HEK293 (cell line): ENCODE data around the gene CLASP1.

Experiments
- CTCF ChIA-PET: fragments of 350-600 bp; formaldehyde crosslinking; extraction: SDS; loops from one replicate; lab custom pipeline; 2021; ENCODE audit warnings: antibody characterized with exemption; lab: Yijun Ruan, JAX
- POLR2A ChIA-PET: fragments of 300-600 bp; formaldehyde crosslinking; extraction: SDS; loops from one replicate; lab custom pipeline; 2020; ENCODE audit warnings: antibody characterized with exemption, inconsistent platforms; lab: Yijun Ruan, JAX
- H3K27ac ChIP-seq: fragments of 200-500 bp; sonication (Bioruptor generic); 2 replicates; pipeline ENCODE4 v1.5.1; 2014; ENCODE audit warnings: low read depth, low read length, control low read depth, inconsistent platforms; ENCODE audit errors: extremely low read depth
- H3K36me3 ChIP-seq, 2 experiments: fragments of 200-500 bp in 1 of 2; sonication (Bioruptor generic) in 1 of 2; 1 replicate in 1 of 2; 2 replicates in 1 of 2; pipeline ENCODE4 v1.5.1; 2014 to 2017; ENCODE audit warnings: inconsistent platforms in 2 of 2, low read length in 2 of 2; ENCODE audit not compliant: control insufficient read depth in 2 of 2, insufficient read depth in 1 of 2
- H3K4me1 ChIP-seq: fragments of 200-500 bp; sonication (Bioruptor generic); 2 replicates; pipeline ENCODE4 v1.5.1; 2014; ENCODE audit warnings: mild to moderate bottlenecking, low read length, inconsistent platforms; ENCODE audit not compliant: control insufficient read depth, insufficient read depth
- H3K4me3 ChIP-seq: 2 replicates; pipeline ENCODE4 v1.5.1; 2011; ENCODE audit warnings: low read depth, mild to moderate bottlenecking, control low read depth, low read length, moderate library complexity
- H3K9me3 ChIP-seq: fragments of 200-500 bp; sonication (Bioruptor generic); 2 replicates; pipeline ENCODE4 v1.5.1; 2014; ENCODE audit warnings: low read depth, low read length, inconsistent platforms; ENCODE audit not compliant: control insufficient read depth, insufficient read depth
- EGR2 ChIP-seq: fragments of 450-650 bp; formaldehyde crosslinking; IDR thresholded peaks from 2 replicates; pipeline ENCODE4 v1.5.1; 2016; ENCODE audit warnings: low read depth, missing biosample characterization, missing genetic modification characterization
- OVOL3 ChIP-seq: fragments of 450-650 bp; formaldehyde crosslinking; IDR thresholded peaks from 2 replicates; pipeline ENCODE4 v1.5.1; 2016; ENCODE audit warnings: missing biosample characterization, missing genetic modification characterization
- ZFP3 ChIP-seq: fragments of 450-650 bp; formaldehyde crosslinking; IDR thresholded peaks from 2 replicates; pipeline ENCODE4 v1.5.1; 2016; ENCODE audit warnings: low read depth, missing biosample characterization, missing genetic modification characterization
- ZFP41 ChIP-seq: fragments of 450-650 bp; formaldehyde crosslinking; IDR thresholded peaks from 2 replicates; pipeline ENCODE4 v1.5.1; 2016; ENCODE audit warnings: missing biosample characterization, missing genetic modification characterization, borderline replicate concordance
- ZNF138 ChIP-seq: fragments of 450-650 bp; formaldehyde crosslinking; IDR thresholded peaks from 2 replicates; pipeline ENCODE4 v1.5.1; 2016; ENCODE audit warnings: missing biosample characterization, missing genetic modification characterization, borderline replicate concordance
- ZNF16 ChIP-seq: fragments of 450-650 bp; formaldehyde crosslinking; IDR thresholded peaks from 2 replicates; pipeline ENCODE4 v1.5.1; 2016; ENCODE audit warnings: low read depth, missing biosample characterization, missing genetic modification characterization
- ZNF175 ChIP-seq: fragments of 450-650 bp; formaldehyde crosslinking; IDR thresholded peaks from 2 replicates; pipeline ENCODE4 v1.5.1; 2016; ENCODE audit warnings: missing biosample characterization, missing genetic modification characterization
- ZNF19 ChIP-seq: fragments of 450-650 bp; formaldehyde crosslinking; IDR thresholded peaks from 2 replicates; pipeline ENCODE4; 2016; ENCODE audit warnings: missing biosample characterization, missing genetic modification characterization, low read depth
- ZNF24 ChIP-seq: fragments of 450-650 bp; formaldehyde crosslinking; IDR thresholded peaks from 2 replicates; pipeline ENCODE4 v1.5.1; 2016; ENCODE audit warnings: missing biosample characterization, missing genetic modification characterization
- ZNF404 ChIP-seq: fragments of 450-650 bp; formaldehyde crosslinking; IDR thresholded peaks from 2 replicates; pipeline ENCODE4 v1.5.1; 2017; ENCODE audit warnings: missing biosample characterization, missing genetic modification characterization
- ZNF473 ChIP-seq: fragments of 450-650 bp; formaldehyde crosslinking; IDR thresholded peaks from 2 replicates; pipeline ENCODE4 v1.5.1; 2017; ENCODE audit warnings: missing biosample characterization, missing genetic modification characterization
- ZNF501 ChIP-seq: fragments of 450-650 bp; formaldehyde crosslinking; IDR thresholded peaks from 2 replicates; pipeline ENCODE4 v1.5.1; 2016; ENCODE audit warnings: missing biosample characterization, missing genetic modification characterization
- ZNF514 ChIP-seq: fragments of 450-650 bp; formaldehyde crosslinking; IDR thresholded peaks from 2 replicates; pipeline ENCODE4 v1.5.1; 2016; ENCODE audit warnings: missing biosample characterization, missing genetic modification characterization
- ZNF555 ChIP-seq: fragments of 450-650 bp; formaldehyde crosslinking; conservative IDR thresholded peaks from 2 replicates; pipeline ENCODE4 v1.5.1; 2017; ENCODE audit warnings: missing biosample characterization, mild to moderate bottlenecking, missing genetic modification characterization, inconsistent platforms
- ZNF585B ChIP-seq: fragments of 450-650 bp; formaldehyde crosslinking; IDR thresholded peaks from 2 replicates; pipeline ENCODE4 v1.5.1; 2016; ENCODE audit warnings: missing biosample characterization, missing genetic modification characterization
- ZNF610 ChIP-seq: fragments of 450-650 bp; formaldehyde crosslinking; IDR thresholded peaks from 2 replicates; pipeline ENCODE4 v1.5.1; 2016; ENCODE audit warnings: missing biosample characterization, missing genetic modification characterization, borderline replicate concordance
- ZNF670 ChIP-seq: fragments of 450-650 bp; formaldehyde crosslinking; IDR thresholded peaks from 2 replicates; pipeline ENCODE4 v1.5.1; 2016; ENCODE audit warnings: missing biosample characterization, missing genetic modification characterization, low read depth
- ZNF785 ChIP-seq: fragments of 450-650 bp; formaldehyde crosslinking; IDR thresholded peaks from 2 replicates; pipeline ENCODE4 v1.5.1; 2016; ENCODE audit warnings: missing biosample characterization, missing genetic modification characterization
- ZNF792 ChIP-seq: fragments of 450-650 bp; formaldehyde crosslinking; IDR thresholded peaks from 2 replicates; pipeline ENCODE4 v1.5.1; 2016; ENCODE audit warnings: missing biosample characterization, missing genetic modification characterization
- TF ChIP-seq, protein P1 (sequence below): fragments of 450-650 bp; formaldehyde crosslinking; conservative IDR thresholded peaks from 2 replicates; pipeline ENCODE4 v1.5.1; 2016; ENCODE audit warnings: low read depth, missing biosample characterization, missing genetic modification characterization
- TF ChIP-seq, protein P2 (sequence below): fragments of 450-650 bp; IDR thresholded peaks from 2 replicates; pipeline ENCODE4 v1.5.1; 2018; ENCODE audit warnings: missing biosample characterization, mild to moderate bottlenecking, missing genetic modification characterization
- TF ChIP-seq, protein P3 (sequence below): fragments of 450-650 bp; formaldehyde crosslinking; IDR thresholded peaks from 2 replicates; pipeline ENCODE4 v1.5.1; 2016; ENCODE audit warnings: missing biosample characterization, missing genetic modification characterization

Gene CLASP1

DNA sequence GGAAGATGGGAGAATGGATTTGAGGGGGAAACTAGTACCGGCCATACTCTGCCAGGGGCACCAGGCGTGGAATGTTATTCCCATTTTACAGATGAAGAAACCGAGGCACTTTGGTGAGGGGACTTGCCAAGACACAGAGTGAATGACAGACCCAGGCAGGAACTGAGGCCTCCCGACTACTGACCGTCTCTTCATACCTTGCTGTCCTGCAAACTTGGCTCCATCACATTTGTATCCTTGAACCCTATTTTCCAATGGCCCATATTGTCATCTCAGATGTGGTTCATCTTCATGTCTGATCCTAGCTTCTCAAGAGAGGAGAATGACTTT lies 358.0 kb downstream of the CLASP1 start (continued):
- TF ChIP-seq, protein P1, sequence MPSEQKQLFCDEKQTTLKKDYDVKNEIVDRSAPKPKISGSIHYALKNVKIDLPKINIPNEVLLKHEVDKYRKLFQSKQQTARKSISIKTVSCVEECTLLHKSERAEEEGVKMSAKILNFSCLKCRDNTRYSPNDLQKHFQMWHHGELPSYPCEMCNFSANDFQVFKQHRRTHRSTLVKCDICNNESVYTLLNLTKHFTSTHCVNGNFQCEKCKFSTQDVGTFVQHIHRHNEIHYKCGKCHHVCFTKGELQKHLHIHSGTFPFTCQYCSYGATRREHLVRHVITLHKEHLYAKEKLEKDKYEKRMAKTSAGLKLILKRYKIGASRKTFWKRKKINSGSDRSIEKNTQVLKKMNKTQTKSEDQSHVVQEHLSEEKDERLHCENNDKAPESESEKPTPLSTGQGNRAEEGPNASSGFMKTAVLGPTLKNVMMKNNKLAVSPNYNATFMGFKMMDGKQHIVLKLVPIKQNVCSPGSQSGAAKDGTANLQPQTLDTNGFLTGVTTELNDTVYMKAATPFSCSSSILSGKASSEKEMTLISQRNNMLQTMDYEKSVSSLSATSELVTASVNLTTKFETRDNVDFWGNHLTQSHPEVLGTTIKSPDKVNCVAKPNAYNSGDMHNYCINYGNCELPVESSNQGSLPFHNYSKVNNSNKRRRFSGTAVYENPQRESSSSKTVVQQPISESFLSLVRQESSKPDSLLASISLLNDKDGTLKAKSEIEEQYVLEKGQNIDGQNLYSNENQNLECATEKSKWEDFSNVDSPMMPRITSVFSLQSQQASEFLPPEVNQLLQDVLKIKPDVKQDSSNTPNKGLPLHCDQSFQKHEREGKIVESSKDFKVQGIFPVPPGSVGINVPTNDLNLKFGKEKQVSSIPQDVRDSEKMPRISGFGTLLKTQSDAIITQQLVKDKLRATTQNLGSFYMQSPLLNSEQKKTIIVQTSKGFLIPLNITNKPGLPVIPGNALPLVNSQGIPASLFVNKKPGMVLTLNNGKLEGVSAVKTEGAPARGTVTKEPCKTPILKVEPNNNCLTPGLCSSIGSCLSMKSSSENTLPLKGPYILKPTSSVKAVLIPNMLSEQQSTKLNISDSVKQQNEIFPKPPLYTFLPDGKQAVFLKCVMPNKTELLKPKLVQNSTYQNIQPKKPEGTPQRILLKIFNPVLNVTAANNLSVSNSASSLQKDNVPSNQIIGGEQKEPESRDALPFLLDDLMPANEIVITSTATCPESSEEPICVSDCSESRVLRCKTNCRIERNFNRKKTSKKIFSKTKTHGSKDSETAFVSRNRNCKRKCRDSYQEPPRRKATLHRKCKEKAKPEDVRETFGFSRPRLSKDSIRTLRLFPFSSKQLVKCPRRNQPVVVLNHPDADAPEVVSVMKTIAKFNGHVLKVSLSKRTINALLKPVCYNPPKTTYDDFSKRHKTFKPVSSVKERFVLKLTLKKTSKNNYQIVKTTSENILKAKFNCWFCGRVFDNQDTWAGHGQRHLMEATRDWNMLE: no peak
- TF ChIP-seq OVOL3 (tag by site-specific recombination): no peak

DNA sequence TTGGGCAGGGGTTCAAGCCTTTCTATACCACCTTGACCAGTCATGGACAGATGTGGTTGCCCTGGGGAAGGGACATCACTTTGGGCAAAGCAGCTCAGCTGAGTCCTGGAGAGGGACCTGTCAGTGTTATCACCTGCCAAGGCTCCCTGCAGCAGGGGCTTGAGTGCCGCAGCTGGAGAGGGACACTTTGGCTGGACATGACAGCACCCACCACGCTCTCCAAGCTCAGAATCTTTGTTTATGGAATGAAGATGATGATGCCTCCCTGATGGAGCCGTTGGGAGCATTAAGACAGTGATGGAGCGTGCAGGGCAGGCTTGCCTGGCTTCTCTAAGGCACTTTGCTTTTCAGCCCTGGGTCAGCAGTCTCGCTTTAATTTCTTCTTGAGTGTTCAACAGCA lies 360.0 kb downstream of the CLASP1 start:
- ChIA-PET CTCF (no interaction called here), POLR2A (no interaction called here)
- Histone ChIP-seq H3K36me3 (no peaks in the 10 kb centered on the region), H3K9me3 (no peaks in the 10 kb centered on the region), H3K4me3 (no peak overlapping the region), H3K27ac (no peak overlapping the region), H3K4me1 (no peaks in the 10 kb centered on the region; the same call in 1 of the 2 replicates)
- TF ChIP-seq ZNF473 (no peak), ZNF610 (tag by site-specific recombination) (no peak), ZNF24 (tag by site-specific recombination) (no peak), ZFP41 (tag by site-specific recombination) (no peak), ZNF785 (no peak), ZNF514 (no peak)
- TF ChIP-seq, protein P2, sequence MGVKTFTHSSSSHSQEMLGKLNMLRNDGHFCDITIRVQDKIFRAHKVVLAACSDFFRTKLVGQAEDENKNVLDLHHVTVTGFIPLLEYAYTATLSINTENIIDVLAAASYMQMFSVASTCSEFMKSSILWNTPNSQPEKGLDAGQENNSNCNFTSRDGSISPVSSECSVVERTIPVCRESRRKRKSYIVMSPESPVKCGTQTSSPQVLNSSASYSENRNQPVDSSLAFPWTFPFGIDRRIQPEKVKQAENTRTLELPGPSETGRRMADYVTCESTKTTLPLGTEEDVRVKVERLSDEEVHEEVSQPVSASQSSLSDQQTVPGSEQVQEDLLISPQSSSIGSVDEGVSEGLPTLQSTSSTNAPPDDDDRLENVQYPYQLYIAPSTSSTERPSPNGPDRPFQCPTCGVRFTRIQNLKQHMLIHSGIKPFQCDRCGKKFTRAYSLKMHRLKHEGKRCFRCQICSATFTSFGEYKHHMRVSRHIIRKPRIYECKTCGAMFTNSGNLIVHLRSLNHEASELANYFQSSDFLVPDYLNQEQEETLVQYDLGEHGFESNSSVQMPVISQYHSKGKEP (tag by site-specific recombination): no peak

DNA sequence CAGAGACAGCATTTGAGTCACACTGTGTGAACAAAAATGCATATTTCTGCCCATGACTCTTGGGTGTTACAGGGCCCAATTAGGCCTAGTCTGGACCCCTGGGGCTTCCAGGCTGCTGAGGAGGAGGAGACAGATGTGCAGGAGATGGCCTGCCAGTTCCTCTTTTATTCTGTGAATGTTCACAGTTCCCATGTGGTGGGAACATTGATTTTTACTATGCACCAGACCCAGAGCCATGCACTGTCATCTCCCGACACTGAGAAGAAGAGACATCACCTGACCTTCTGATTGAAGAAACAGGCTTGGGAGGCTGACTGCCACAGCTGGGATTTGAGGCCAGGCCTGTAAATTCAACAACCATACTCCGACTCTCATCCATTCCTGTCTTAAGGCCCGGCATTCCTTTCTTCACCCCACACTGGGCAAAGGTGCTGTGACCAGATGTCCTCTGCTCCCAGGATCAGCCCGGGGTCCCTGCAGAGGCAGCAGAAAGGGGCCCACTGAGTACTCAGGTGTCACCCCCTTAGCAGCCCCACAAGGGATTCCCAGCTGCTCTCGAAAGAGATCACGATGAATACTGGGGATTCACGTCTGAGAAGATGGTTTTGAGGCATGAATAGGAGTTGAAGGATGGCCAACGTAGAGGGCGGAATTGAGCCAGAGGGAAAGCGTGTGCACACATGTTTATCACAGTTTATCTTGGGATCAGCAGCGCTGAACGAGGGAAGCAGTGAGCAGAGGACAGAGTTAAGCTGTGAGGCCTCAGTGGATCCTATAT lies 360.6 kb downstream of the CLASP1 start:
- Histone ChIP-seq H3K4me1 (peaks cover 5% of the 10 kb centered on the region), H3K4me3 (no peak overlapping the region), H3K36me3 (no peaks in the 10 kb centered on the region), H3K9me3 (no peaks in the 10 kb centered on the region), H3K27ac (no peak overlapping the region)
- POLR2A ChIA-PET: no interaction called here
- CTCF ChIA-PET: interaction anchor here (0.6 to 0.8 kb wide), 2 partner anchors 9 to 160 kb away, joined by 3 read pairs; no protein-coding TSS in a partner anchor
- peak; percentile 79 for TF ChIP-seq ZFP3 (tag by site-specific recombination)
- no peak for TF ChIP-seq ZNF555 (tag by site-specific recombination)

DNA sequence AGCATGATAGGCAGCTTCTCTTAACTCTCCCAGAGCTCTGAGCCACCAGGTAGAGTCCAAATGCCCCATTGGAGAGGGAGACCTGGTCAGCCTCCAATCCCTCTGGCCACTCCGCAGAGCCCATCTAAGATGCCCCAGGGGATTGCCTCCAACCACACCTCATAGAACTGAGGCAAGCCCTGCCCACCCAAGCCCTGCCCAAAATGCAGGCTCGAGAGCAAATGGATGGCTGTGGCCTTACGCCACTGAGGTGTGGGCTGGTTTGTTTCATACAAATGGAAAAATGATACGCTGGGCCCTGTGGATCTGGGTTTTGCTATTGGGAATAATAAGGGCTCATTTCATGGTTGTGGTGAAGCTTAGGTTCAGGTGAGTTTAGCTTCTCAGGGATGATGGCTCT lies 361.3 kb downstream of the CLASP1 start:
- ChIA-PET POLR2A (no interaction called here), CTCF (interaction anchor here (0.6 to 1.3 kb wide), 3 partner anchors 10 to 159 kb away, joined by 3 to 7 read pairs (median 3); no protein-coding TSS in a partner anchor)
- Histone ChIP-seq H3K36me3 (no peaks in the 10 kb centered on the region), H3K4me1 (peaks cover 11% of the 10 kb centered on the region), H3K4me3 (no peak overlapping the region), H3K9me3 (no peaks in the 10 kb centered on the region), H3K27ac (no peak overlapping the region)
- no peak for TF ChIP-seq ZNF501
- TF ChIP-seq ZNF404 (tag by site-specific recombination): no peak
- TF ChIP-seq ZNF16: no peak
- TF ChIP-seq ZNF138 (tag by site-specific recombination): no peak
- no peak for TF ChIP-seq ZNF792 (tag by site-specific recombination)
- no peak for TF ChIP-seq ZNF175 (tag by site-specific recombination)
- TF ChIP-seq, protein P3, sequence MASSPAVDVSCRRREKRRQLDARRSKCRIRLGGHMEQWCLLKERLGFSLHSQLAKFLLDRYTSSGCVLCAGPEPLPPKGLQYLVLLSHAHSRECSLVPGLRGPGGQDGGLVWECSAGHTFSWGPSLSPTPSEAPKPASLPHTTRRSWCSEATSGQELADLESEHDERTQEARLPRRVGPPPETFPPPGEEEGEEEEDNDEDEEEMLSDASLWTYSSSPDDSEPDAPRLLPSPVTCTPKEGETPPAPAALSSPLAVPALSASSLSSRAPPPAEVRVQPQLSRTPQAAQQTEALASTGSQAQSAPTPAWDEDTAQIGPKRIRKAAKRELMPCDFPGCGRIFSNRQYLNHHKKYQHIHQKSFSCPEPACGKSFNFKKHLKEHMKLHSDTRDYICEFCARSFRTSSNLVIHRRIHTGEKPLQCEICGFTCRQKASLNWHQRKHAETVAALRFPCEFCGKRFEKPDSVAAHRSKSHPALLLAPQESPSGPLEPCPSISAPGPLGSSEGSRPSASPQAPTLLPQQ (tag by site-specific recombination): no peak
- no peak for TF ChIP-seq ZNF24 (tag by site-specific recombination)
- no peak for TF ChIP-seq ZNF585B (tag by site-specific recombination)
- TF ChIP-seq ZNF19 (tag by site-specific recombination): no peak
- no peak for TF ChIP-seq EGR2
- no peak for TF ChIP-seq ZNF670
